ENCODE data around the gene CAMTA1.

DNA sequence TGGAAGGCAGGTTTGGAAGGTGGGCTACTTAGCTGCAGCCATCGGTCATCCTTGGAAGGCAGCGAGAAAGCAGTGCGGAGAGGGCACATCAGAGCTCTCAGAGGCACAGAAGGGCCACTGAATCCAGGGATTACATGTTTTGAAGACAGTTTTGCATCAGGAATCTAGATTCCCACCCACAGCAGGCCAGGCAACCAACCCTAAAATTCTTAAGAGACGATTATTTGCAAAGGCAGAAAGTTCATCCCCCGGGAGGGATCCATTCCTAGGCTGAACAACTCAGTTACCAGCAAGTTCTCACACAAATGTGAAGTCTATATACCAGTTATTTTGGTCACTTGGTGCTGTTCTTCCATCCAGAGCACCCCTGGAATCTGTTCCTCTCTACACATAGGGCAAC is 528.6 kb downstream of the CAMTA1 start:
- TF ChIP-seq, protein P1, sequence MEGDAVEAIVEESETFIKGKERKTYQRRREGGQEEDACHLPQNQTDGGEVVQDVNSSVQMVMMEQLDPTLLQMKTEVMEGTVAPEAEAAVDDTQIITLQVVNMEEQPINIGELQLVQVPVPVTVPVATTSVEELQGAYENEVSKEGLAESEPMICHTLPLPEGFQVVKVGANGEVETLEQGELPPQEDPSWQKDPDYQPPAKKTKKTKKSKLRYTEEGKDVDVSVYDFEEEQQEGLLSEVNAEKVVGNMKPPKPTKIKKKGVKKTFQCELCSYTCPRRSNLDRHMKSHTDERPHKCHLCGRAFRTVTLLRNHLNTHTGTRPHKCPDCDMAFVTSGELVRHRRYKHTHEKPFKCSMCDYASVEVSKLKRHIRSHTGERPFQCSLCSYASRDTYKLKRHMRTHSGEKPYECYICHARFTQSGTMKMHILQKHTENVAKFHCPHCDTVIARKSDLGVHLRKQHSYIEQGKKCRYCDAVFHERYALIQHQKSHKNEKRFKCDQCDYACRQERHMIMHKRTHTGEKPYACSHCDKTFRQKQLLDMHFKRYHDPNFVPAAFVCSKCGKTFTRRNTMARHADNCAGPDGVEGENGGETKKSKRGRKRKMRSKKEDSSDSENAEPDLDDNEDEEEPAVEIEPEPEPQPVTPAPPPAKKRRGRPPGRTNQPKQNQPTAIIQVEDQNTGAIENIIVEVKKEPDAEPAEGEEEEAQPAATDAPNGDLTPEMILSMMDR (conservative IDR thresholded peaks at IDR 0.05; ENCODE audit: low read depth, low read length) = no peak
- TF ChIP-seq EZH2 (IDR thresholded peaks at IDR 0.05; ENCODE audit: borderline replicate concordance, low read depth, low read length, poor library complexity, severe bottlenecking) = no peak

Data from A673 (cell line).